ENCODE data around the gene ACADSB. TPM values are rescaled to one million over a fixed set of nuclear protein-coding genes. Genes with fewer than 3 reads are reported as not detected.

The ACADSB gene
- polyA plus RNA-seq, 1 of the 3 experiments (the other 2 are of a cell fraction), result 5.9 TPM

- Histone ChIP-seq H2AFZ (ENCODE audit: low read depth) (no peak overlapping the region), H3K27me3 (ENCODE audit: insufficient read depth) (no peaks in the 10 kb centered on the region), H4K20me1 (ENCODE audit: insufficient read depth) (no peaks in the 10 kb centered on the region), H3K9me2 (no peaks in the 10 kb centered on the region), H3K79me2 (ENCODE audit: insufficient read depth) (no peaks in the 10 kb centered on the region), H3K27ac (ENCODE audit: low read depth in 2 of 2, low read length in 1 of 2) (no peak overlapping the region), H3K4me3 (ENCODE audit: low read depth in 2 of 2, low read length in 1 of 2) (no peak overlapping the region), H3K4me2 (no peak overlapping the region), H3K4me1 (ENCODE audit: control insufficient read depth in 1 of 2, insufficient read depth in 2 of 2, low read depth in 1 of 2, low read length in 1 of 2) (no peaks in the 10 kb centered on the region; a peak in 1 of 4 replicates), H3K36me3 (replicated peaks in 1 of 2; ENCODE audit: control insufficient read depth in 1 of 2, insufficient read depth in 2 of 2, low read length in 1 of 2) (no peaks in the 10 kb centered on the region), H3K9ac (no peak overlapping the region), H3F3A (replicated peaks; ENCODE audit: insufficient read depth) (no peaks in the 10 kb centered on the region), H3K9me3 (no peaks in the 10 kb centered on the region)
- no peak for TF ChIP-seq IRF3 (IDR thresholded peaks at IDR 0.05; ENCODE audit: low read depth, low read length)
- TF ChIP-seq RAD21 (IDR thresholded peaks at IDR 0.05; ENCODE audit: low read length), result no peak
- ChIA-PET CTCF (interaction anchor here (1.5 kb wide), 1 partner anchor 15 kb away, joined by 3 read pairs; no protein-coding TSS in a partner anchor), POLR2A (no interaction called here)
- DNase-seq, result no peak
These were observed 19.1 kb downstream of the ACADSB start for GRCh38 chr10:123027861-123028260.

DNA sequence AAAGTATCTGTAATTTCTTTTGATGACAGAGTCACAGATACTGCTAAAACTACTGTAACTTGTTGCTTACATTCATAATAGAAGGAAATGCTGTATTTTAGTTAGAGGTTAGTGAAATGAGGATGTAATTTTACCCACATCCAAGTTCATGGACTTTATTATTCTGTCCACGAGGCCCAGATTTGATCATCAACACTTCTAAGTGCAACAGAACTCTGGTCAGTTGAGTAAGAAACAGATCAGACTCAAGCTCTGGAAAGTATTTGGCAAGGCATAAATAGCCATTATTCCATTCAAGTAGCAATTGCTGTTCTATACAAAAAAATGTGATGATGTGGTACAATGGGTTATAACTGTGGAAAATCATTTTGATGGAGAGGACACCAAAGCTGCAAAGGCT lies 22.3 kb downstream of the ACADSB start:
- DNase-seq, result no peak
- no peaks in the 10 kb centered on the region for H3K36me3 ChIP-seq (replicated peaks in 1 of 2; ENCODE audit: control insufficient read depth in 1 of 2, insufficient read depth in 2 of 2, low read length in 1 of 2)
- H3K4me2 ChIP-seq, result no peak overlapping the region
- H3F3A ChIP-seq (replicated peaks; ENCODE audit: insufficient read depth), result no peaks in the 10 kb centered on the region
- no peak for TF ChIP-seq IRF3 (IDR thresholded peaks at IDR 0.05; ENCODE audit: low read depth, low read length)
- TF ChIP-seq, protein P1, sequence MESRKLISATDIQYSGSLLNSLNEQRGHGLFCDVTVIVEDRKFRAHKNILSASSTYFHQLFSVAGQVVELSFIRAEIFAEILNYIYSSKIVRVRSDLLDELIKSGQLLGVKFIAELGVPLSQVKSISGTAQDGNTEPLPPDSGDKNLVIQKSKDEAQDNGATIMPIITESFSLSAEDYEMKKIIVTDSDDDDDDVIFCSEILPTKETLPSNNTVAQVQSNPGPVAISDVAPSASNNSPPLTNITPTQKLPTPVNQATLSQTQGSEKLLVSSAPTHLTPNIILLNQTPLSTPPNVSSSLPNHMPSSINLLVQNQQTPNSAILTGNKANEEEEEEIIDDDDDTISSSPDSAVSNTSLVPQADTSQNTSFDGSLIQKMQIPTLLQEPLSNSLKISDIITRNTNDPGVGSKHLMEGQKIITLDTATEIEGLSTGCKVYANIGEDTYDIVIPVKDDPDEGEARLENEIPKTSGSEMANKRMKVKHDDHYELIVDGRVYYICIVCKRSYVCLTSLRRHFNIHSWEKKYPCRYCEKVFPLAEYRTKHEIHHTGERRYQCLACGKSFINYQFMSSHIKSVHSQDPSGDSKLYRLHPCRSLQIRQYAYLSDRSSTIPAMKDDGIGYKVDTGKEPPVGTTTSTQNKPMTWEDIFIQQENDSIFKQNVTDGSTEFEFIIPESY (IDR thresholded peaks at IDR 0.05; ENCODE audit: borderline replicate concordance, low read depth), result no peak
- TF ChIP-seq PBX3 (IDR thresholded peaks at IDR 0.05), result no peak
- no peak for TF ChIP-seq NRF1 (IDR thresholded peaks at IDR 0.05; ENCODE audit: low read depth, low read length)
- TF ChIP-seq, protein P2, sequence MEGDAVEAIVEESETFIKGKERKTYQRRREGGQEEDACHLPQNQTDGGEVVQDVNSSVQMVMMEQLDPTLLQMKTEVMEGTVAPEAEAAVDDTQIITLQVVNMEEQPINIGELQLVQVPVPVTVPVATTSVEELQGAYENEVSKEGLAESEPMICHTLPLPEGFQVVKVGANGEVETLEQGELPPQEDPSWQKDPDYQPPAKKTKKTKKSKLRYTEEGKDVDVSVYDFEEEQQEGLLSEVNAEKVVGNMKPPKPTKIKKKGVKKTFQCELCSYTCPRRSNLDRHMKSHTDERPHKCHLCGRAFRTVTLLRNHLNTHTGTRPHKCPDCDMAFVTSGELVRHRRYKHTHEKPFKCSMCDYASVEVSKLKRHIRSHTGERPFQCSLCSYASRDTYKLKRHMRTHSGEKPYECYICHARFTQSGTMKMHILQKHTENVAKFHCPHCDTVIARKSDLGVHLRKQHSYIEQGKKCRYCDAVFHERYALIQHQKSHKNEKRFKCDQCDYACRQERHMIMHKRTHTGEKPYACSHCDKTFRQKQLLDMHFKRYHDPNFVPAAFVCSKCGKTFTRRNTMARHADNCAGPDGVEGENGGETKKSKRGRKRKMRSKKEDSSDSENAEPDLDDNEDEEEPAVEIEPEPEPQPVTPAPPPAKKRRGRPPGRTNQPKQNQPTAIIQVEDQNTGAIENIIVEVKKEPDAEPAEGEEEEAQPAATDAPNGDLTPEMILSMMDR (IDR thresholded peaks at IDR 0.05), result no peak
- TF ChIP-seq USF1 (IDR thresholded peaks at IDR 0.05; ENCODE audit: borderline replicate concordance, low read depth), result no peak
- no peak for TF ChIP-seq EZH2phosphoT487 (IDR thresholded peaks at IDR 0.05; ENCODE audit: borderline replicate concordance, low read depth)
- TF ChIP-seq FOXM1 (IDR thresholded peaks at IDR 0.05; ENCODE audit: low read depth), result no peak
- no peak for TF ChIP-seq SMC3 (IDR thresholded peaks at IDR 0.05; ENCODE audit: low read depth, low read length)
- TF ChIP-seq EP300 (IDR thresholded peaks at IDR 0.05; ENCODE audit: borderline replicate concordance in 1 of 2, low read depth in 1 of 2, low read length in 1 of 2), result no peak
- no peak for TF ChIP-seq JUND (IDR thresholded peaks at IDR 0.05)
- TF ChIP-seq TCF12 (IDR thresholded peaks at IDR 0.05), result no peak
- TF ChIP-seq TAF1 (IDR thresholded peaks at IDR 0.05; ENCODE audit: borderline replicate concordance, low read depth, low read length), result no peak
- no peak for TF ChIP-seq RAD21 (IDR thresholded peaks at IDR 0.05; ENCODE audit: low read length)
- TF ChIP-seq SIN3A (IDR thresholded peaks at IDR 0.05; ENCODE audit: borderline replicate concordance, low read depth, low read length), result no peak
- no peak for TF ChIP-seq YY1 (IDR thresholded peaks at IDR 0.05; ENCODE audit: low read depth)
- TF ChIP-seq GABPA (IDR thresholded peaks at IDR 0.05; ENCODE audit: low read depth), result no peak
- no peak for TF ChIP-seq FOXJ3 (CRISPR knock-in tag; IDR thresholded peaks at IDR 0.05)
- no peak for TF ChIP-seq TEAD4 (IDR thresholded peaks at IDR 0.05; ENCODE audit: borderline replicate concordance, insufficient read depth)
- H3K79me2 ChIP-seq (ENCODE audit: insufficient read depth), result no peaks in the 10 kb centered on the region
- no peak overlapping the region for H3K4me3 ChIP-seq (ENCODE audit: low read depth in 2 of 2, low read length in 1 of 2)
- no peaks in the 10 kb centered on the region for H3K9me3 ChIP-seq
- no peak overlapping the region for H2AFZ ChIP-seq (ENCODE audit: low read depth)
- no peak overlapping the region for H3K9ac ChIP-seq
- H3K27me3 ChIP-seq (ENCODE audit: insufficient read depth), result no peaks in the 10 kb centered on the region
- H3K4me1 ChIP-seq (ENCODE audit: control insufficient read depth in 1 of 2, insufficient read depth in 2 of 2, low read depth in 1 of 2, low read length in 1 of 2), result no peaks in the 10 kb centered on the region; a peak in 1 of 4 replicates
- ChIA-PET POLR2A (no interaction called here), CTCF (interaction anchor here (3.4 kb wide), 1 partner anchor 12 kb away, joined by 18 read pairs; no protein-coding TSS in a partner anchor)
- 85% methylated on average over 1 of the region's 1 CpG for WGBS (ENCODE audit: low lambda C conversion rate)
- H3K9me2 ChIP-seq, result no peaks in the 10 kb centered on the region
- H3K27ac ChIP-seq (ENCODE audit: low read depth in 2 of 2, low read length in 1 of 2), result no peak overlapping the region
- no peaks in the 10 kb centered on the region for H4K20me1 ChIP-seq (ENCODE audit: insufficient read depth)

Measured in SK-N-SH (cell line).